Stimulated activated naive B cell treated with anti-CD40 and anti-IgM and Interleukin-4, amounts not matched to agents 10 μg/mL and 1 μg/mL and 100 μg/mL, for 72 hours (primary cell): ENCODE data around the gene CFAP210.
A peak's percentile ranks its signal among the peaks of the same experiment; 100 is the strongest.

Experiments used
- ATAC-seq, 2 donors: fragments of 150-1000 bp; cut with Tn5 transposase; replicated peaks; 2 replicates each; pipeline ENCODE4 v1.10.0; 2021; ENCODE audit warnings: moderate library complexity in 1 of 2
- DNase-seq: peaks from one replicate; pipeline ENCODE4 v3.0.0; 2021
- H3K27ac Mint-ChIP-seq: one replicate; pipeline ENCODE4 v1.8.0; 2022; ENCODE audit warnings: mild to moderate bottlenecking, mixed read lengths
- H3K27me3 Mint-ChIP-seq, 2 donors: one replicate each; pipeline ENCODE4 v1.8.0; 2022; ENCODE audit warnings: mixed read lengths in 2 of 2
- H3K36me3 Mint-ChIP-seq, 2 donors: one replicate each; pipeline ENCODE4 v1.8.0; 2022; ENCODE audit warnings: mixed read lengths in 2 of 2, mild to moderate bottlenecking in 1 of 2
- H3K4me1 Mint-ChIP-seq, 2 donors: one replicate each; pipeline ENCODE4 v1.8.0; 2022; ENCODE audit warnings: mixed read lengths in 2 of 2, mild to moderate bottlenecking in 1 of 2
- H3K4me3 Mint-ChIP-seq, 2 donors: one replicate each; pipeline ENCODE4 v1.8.0; 2022; ENCODE audit warnings: mild to moderate bottlenecking in 2 of 2, mixed read lengths in 2 of 2, moderate library complexity in 1 of 2
- H3K9me3 Mint-ChIP-seq, 2 donors: one replicate each; pipeline ENCODE4 v1.8.0; 2022; ENCODE audit warnings: mixed read lengths in 2 of 2, mild to moderate bottlenecking in 1 of 2

The CFAP210 gene

DNA sequence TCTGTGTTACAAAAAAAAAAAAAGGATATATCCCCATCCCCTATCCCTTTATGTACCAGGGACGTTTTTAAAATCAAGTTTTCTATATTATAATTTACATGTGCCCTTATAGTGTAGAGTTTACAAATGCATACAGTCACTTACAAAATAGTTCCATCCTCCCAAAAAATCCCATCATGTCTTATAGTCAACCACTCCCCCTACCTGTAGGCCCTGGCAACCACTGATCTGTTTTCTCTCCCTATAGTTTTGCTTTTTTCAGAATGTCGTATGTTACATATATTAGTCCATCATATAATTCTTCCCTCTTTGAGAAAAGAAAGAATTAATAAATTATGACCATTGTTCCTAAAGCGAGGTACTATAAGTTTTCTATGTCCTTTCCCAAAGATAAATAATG, 17.8 kb downstream of the CFAP210 start:
- H3K9me3 Mint-ChIP-seq: peaks cover 0 to 2% of the 10 kb centered on the region in 2 donors
- DNase-seq (no peak), ATAC-seq (no peak)
- peaks cover 6 to 14% of the 10 kb centered on the region in 2 donors for H3K27me3 Mint-ChIP-seq
- H3K27ac Mint-ChIP-seq: no peak overlapping the region
- no peaks in the 10 kb centered on the region for H3K36me3 Mint-ChIP-seq
- H3K4me1 Mint-ChIP-seq: no peaks in the 10 kb centered on the region
- no peak overlapping the region for H3K4me3 Mint-ChIP-seq

DNA sequence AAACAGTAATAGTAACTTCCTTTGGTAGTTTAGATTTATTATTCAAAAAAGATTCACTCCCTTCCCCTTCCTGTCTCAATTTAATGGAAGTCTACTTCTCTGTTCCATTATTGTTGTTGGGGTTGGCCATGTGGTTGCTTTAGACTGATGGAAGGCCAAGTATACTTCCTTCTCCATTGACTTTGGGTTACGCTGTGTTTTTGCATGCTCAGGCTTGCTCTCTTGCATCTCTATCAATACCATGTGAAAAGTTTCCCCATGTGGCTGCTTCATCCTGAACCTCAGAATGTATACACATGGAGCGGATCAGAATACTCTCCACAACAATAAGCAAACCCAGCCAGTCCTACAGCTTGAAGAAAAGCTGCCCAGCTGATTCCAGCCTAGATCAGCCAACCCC, 20.3 kb downstream of the CFAP210 start:
- Mint-ChIP-seq H3K4me3 (no peak overlapping the region), H3K36me3 (no peaks in the 10 kb centered on the region), H3K4me1 (no peaks in the 10 kb centered on the region), H3K9me3 (no peaks in the 10 kb centered on the region), H3K27me3 (peaks cover 0 to 18% of the 10 kb centered on the region in 2 donors), H3K27ac (no peak overlapping the region)
- ATAC-seq (no peak), DNase-seq (no peak)

DNA sequence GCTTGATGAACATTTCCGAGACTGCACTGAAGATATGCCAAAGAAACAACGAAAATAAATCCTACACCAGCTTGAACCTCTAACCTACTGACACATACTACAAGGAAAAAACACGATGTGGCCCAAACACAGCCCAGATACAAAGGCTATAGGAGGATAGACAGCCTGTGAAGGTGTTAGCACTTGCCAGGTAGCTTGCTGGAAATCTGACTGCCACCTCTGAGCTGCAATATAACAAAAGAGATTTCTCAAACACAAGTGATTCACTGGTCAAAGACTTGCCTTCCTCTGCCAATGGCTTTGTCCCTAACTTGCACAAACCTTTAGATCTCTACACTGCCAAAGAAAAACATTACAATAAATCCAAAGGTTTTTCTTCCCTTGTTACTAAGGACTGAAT, 21.1 kb downstream of the CFAP210 start:
- H3K36me3 Mint-ChIP-seq: no peaks in the 10 kb centered on the region
- no peak overlapping the region for H3K4me3 Mint-ChIP-seq
- DNase-seq: no peak
- peaks cover 0 to 18% of the 10 kb centered on the region in 2 donors for H3K27me3 Mint-ChIP-seq
- H3K9me3 Mint-ChIP-seq: no peaks in the 10 kb centered on the region
- no peaks in the 10 kb centered on the region for H3K4me1 Mint-ChIP-seq
- no peak for ATAC-seq
- no peak overlapping the region for H3K27ac Mint-ChIP-seq

DNA sequence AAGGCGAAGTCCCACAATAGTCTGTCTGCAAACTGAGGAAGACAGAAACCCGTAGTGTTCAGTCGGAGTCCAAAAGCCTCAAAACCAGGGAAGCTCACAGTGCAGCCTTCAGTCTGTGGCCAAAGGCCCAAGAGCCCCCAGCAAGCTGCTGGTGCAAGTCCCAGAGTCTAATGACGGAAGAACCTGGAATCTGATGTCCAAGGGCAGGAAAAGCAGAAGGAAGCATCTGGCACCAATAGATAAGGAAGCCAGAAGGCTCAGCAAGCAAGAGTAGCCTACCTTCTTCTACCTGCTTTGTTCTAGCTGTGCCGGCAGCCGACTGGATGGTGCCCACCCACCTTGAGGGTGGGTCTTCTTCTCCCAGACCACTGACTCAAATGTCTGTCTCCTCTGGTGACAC, 21.8 kb downstream of the CFAP210 start:
- DNase-seq (no peak), ATAC-seq (no peak)
- Mint-ChIP-seq H3K36me3 (no peaks in the 10 kb centered on the region), H3K9me3 (no peaks in the 10 kb centered on the region), H3K27me3 (peaks cover 0 to 18% of the 10 kb centered on the region in 2 donors), H3K4me3 (no peak overlapping the region), H3K4me1 (no peaks in the 10 kb centered on the region), H3K27ac (no peak overlapping the region)

DNA sequence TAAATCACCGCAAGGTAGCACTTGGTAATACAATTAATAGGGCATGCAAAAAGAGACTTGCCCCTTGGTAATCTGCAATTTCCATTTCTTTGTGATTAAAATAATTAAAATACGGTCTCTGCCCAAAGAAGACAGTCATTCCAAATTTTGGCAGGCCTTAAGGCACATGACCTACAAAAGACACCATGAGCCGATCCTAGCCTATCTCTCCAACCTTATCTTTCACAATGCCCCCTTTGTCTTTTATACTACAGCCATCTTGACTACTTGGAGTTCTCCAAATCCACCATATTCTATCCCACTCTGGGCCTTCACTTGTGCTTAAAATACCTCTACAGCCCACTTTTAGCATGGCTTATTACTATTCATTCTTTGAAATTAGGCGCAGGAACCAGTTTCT, 23.3 kb downstream of the CFAP210 start:
- DNase-seq (no peak), ATAC-seq (no peak)
- H3K36me3 Mint-ChIP-seq: no peaks in the 10 kb centered on the region
- H3K4me1 Mint-ChIP-seq: no peaks in the 10 kb centered on the region
- H3K27ac Mint-ChIP-seq: no peak overlapping the region
- no peak overlapping the region for H3K4me3 Mint-ChIP-seq
- peaks cover 0 to 18% of the 10 kb centered on the region in 2 donors for H3K27me3 Mint-ChIP-seq
- no peaks in the 10 kb centered on the region for H3K9me3 Mint-ChIP-seq

DNA sequence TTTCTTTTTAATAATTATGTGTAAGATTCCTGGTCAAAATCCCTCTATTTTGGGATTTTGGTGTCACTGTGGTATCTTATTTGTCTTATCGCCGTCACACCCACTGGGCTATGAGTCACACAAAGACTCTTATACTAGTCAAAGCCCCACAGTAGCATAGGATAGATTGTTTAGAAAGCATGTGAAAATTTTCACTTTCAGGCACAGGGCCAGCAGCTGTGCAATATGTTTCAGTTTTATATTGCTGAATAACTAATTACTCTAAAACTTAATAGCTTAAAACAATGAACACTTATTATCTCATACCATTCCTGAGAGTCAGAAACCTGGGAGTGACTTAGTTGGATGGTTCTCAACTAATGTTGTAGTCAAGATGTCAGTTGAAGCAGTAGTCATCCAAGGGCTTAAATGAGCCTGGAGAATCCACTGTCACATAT, 24.0 kb downstream of the CFAP210 start:
- Mint-ChIP-seq H3K36me3 (no peaks in the 10 kb centered on the region), H3K4me1 (no peaks in the 10 kb centered on the region), H3K4me3 (no peak overlapping the region), H3K27me3 (peaks cover 0 to 18% of the 10 kb centered on the region in 2 donors), H3K27ac (no peak overlapping the region), H3K9me3 (no peaks in the 10 kb centered on the region)
- no peak for ATAC-seq
- DNase-seq: no peak

DNA sequence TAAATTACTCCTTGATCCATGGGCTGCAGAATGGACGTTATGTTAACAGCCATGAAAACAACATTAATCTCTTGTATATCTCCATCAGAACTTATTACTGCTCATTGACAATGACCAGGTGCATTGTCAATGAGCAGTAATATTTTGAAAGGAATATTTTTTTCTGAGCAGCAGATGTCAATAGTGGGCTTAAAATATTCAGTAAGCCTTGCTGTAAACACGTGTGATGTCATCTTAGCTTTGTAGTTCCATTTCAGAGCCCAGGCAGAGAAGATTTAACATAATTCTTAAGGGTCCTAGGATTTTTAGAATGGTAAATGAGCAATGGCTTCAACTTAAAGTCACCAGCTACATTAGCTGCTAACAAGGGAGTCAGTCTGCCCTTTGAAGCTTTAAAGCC, 26.6 kb downstream of the CFAP210 start:
- H3K4me1 Mint-ChIP-seq: no peaks in the 10 kb centered on the region
- H3K9me3 Mint-ChIP-seq: no peaks in the 10 kb centered on the region
- ATAC-seq: no peak
- H3K36me3 Mint-ChIP-seq: no peaks in the 10 kb centered on the region
- peaks cover 0 to 8% of the 10 kb centered on the region in 2 donors for H3K27me3 Mint-ChIP-seq
- DNase-seq: no peak
- no peak overlapping the region for H3K4me3 Mint-ChIP-seq
- H3K27ac Mint-ChIP-seq: no peak overlapping the region

DNA sequence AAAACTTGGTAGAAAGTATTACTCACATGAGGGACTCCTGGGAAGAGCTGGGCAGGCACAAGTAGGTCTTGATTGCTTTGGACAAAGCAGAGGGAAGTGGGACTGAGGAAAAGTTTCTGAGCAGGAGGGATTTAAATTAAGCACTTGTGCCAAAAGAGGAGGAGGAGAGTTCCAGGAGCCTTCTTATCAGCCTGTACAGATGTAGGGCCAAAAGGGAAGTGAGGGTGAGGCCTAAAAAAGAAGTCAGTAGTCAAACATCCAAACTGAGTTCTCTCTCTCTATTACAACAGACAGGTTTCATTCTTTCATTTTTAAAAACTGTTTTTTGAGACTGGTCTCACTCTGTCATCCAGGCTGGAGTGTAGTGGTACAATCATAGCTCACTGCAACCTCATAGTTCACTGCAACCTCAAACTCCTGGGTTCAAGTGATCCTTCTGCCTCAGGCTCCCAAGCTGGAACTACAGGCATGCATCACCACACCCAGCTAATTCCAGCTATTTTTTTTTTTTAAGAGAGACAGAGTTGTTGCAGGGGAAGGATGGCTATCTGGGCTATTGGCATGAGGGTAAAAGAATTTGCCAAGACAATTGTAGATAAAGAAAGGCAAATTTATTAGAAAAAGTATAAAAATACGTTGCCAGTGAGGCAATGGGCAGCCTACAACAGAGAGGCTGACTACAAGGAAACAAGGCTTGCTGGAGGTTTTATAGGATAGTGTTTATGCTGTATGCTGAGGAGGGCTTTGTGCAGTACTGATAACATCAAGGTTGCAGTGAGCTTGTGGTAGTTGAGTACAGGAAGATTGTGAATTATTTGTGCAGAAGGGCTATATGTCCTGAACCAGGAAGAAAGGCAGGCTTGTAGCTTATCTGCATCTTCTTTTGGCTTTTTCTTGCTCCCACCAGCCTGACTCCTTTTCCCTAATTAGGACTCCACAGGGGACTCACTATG, 29.0 kb downstream of the CFAP210 start:
- no peak overlapping the region for H3K27ac Mint-ChIP-seq
- ATAC-seq: no peak
- H3K9me3 Mint-ChIP-seq: no peaks in the 10 kb centered on the region
- peaks cover 0 to 4% of the 10 kb centered on the region in 2 donors for H3K27me3 Mint-ChIP-seq
- no peaks in the 10 kb centered on the region for H3K36me3 Mint-ChIP-seq
- DNase-seq: no peak
- H3K4me1 Mint-ChIP-seq: peaks cover 4 to 9% of the 10 kb centered on the region in 2 donors
- H3K4me3 Mint-ChIP-seq: no peak overlapping the region

DNA sequence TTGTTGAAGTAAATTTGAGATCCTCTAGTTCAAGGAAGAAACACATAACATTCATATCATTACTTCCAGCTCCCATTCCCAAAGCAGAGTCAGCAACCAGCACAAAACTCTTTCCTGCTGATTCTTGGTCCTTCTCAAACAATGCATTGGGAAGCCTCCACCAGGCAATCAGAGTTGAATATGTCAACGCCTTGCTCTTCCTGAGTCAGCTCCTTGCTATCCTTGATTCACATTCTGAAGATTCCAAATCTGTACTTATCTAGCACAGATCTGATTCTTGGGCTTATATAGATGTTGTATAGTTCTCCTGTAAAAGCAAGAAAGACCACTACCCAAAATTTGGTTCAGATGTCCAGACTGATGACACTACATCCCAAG, 29.6 kb downstream of the CFAP210 start:
- Mint-ChIP-seq H3K27me3 (peaks cover 0 to 4% of the 10 kb centered on the region in 2 donors), H3K4me3 (no peak overlapping the region), H3K4me1 (peaks cover 6 to 15% of the 10 kb centered on the region in 2 donors), H3K9me3 (no peaks in the 10 kb centered on the region), H3K27ac (no peak overlapping the region), H3K36me3 (no peaks in the 10 kb centered on the region)
- no peak for ATAC-seq
- no peak for DNase-seq

DNA sequence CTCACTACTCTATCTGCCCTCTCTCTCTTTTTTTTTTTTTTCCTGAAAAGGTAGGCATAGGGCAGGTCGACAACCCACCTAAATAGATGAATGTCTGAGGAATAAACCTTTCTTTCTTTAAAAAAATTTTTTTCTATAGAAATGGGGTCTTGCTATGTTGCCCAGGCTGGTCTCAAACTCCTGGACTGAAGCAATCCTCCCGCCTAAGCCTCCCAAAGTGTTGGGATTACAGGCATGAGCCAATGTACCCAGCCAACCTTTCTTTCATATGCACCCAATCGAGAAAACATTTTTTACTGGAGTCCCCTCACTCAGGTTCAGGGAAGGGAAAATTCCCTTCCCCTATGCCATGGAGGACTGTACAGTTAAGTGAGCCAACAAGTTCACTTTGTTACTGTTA, 31.0 kb downstream of the CFAP210 start:
- Mint-ChIP-seq H3K36me3 (no peaks in the 10 kb centered on the region), H3K4me1 (peaks cover 11 to 27% of the 10 kb centered on the region in 2 donors), H3K27ac (no peak overlapping the region), H3K4me3 (no peak overlapping the region), H3K27me3 (no peaks in the 10 kb centered on the region), H3K9me3 (peaks cover 0 to 2% of the 10 kb centered on the region in 2 donors)
- DNase-seq (no peak), ATAC-seq (no peak)

DNA sequence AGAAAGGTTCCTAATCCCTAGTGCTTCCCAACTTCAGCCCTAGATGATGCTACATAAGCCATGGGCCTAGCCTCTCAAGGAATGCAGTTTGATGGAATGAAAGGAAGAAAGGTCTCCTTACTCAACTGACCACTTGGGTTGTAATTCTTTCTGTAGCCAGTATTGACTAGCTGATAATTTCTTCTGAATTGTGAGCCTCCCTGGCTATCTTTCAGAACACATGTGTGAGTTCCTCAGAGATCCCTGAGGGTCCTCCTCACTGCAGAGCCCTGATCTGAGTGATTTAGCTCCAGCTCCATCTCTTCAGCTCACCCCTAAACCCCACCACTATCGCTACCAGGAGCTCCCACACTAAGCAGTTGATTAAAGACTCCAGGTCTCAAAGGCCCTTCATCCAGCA, 31.5 kb downstream of the CFAP210 start:
- no peaks in the 10 kb centered on the region for H3K27me3 Mint-ChIP-seq
- ATAC-seq (no peak), DNase-seq (no peak)
- H3K9me3 Mint-ChIP-seq: peaks cover 0 to 2% of the 10 kb centered on the region in 2 donors
- peaks cover 11 to 27% of the 10 kb centered on the region in 2 donors for H3K4me1 Mint-ChIP-seq
- no peak overlapping the region for H3K27ac Mint-ChIP-seq
- no peaks in the 10 kb centered on the region for H3K36me3 Mint-ChIP-seq
- no peak overlapping the region for H3K4me3 Mint-ChIP-seq

DNA sequence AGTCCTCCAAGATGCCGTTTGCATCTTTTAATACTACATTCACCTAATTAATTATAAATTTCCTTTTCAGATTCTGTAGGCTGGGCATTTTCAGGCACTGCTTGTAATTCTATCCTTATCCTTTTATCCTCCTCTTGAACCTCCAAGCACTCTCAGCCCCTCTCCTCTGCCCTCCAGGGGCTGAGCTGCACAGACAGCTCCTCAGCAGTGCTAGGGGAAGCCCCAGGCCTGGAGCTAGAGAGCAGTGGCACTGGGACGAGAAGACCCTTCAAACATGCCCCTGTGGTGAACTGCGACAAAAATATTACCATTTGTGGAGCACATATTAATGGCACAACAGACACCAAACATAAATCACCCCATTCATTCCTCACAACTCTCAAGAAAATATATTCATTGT, 32.9 kb downstream of the CFAP210 start:
- ATAC-seq: no peak
- H3K4me3 Mint-ChIP-seq: no peak overlapping the region
- no peak overlapping the region for H3K27ac Mint-ChIP-seq
- H3K27me3 Mint-ChIP-seq: peaks cover 0 to under 1% of the 10 kb centered on the region in 2 donors
- no peak for DNase-seq
- H3K4me1 Mint-ChIP-seq: peaks cover 11 to 27% of the 10 kb centered on the region in 2 donors
- H3K36me3 Mint-ChIP-seq: no peaks in the 10 kb centered on the region
- peaks cover 0 to 2% of the 10 kb centered on the region in 2 donors for H3K9me3 Mint-ChIP-seq

DNA sequence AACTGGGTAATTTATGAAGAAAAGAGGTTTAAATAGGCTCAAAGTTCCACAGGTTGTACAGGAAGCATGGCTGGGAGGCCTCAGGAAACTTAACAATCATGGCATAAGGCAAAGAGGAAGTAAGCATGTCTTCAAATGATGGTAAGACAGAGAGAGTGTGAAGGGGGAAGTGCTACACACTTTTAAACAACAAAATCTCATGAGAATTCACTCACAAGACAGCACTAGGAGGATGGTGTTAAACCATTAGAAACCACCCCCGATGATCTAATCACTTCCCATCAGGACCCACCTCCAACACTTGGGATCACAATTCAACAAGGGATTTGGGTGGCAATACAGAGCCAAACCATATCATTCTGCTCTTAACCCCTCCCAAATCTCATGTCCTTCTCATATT, 34.9 kb downstream of the CFAP210 start:
- Mint-ChIP-seq H3K9me3 (peaks cover 0 to 2% of the 10 kb centered on the region in 2 donors), H3K4me1 (peaks cover 11 to 27% of the 10 kb centered on the region in 2 donors), H3K27ac (peak overlapping the region; percentile 7), H3K36me3 (no peaks in the 10 kb centered on the region), H3K4me3 (no peak overlapping the region), H3K27me3 (peaks cover 0 to 4% of the 10 kb centered on the region in 2 donors)
- ATAC-seq (peak; percentile 78 to 83), DNase-seq (no peak)

DNA sequence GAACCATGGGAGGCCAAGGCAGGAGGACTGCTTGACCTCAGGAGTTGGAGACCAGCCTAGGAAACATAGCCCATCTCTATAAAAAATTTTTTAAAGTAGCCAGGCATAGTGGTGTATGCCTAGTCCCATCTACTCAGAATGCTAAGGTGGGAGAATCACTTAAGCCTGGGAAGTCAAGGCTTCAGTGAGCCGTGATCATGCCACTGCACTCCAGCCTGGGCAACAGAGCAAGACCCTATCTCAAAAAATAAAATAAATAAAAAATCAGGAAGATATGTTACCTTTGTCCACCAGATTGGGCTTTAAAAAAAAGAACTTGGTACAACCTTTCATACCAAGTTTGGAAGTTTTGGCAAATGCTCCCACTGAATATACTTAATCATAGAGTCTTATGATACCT, 35.3 kb downstream of the CFAP210 start:
- Mint-ChIP-seq H3K4me3 (no peak overlapping the region), H3K27ac (no peak overlapping the region)

DNA sequence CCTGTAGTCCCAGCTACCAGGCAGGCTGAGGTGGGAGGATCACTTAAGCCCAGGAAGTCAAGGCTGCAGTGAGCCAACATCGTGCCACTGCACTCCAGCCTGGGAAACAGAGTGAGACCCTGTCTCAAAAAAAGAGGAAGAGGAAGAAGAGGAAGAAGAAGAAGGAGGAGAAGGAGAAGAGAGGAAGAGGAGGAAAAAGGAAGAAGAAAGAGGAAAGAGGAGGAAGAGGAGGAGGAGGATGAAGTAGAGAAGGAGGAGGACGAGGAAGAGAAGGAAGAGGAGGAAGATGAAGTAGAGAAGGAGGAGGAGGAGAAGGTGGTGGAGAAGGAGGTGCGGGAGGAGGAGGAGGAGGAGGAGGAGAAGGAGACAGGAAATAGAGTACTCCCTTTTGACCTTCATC, 38.0 kb downstream of the CFAP210 start:
- DNase-seq (no peak), ATAC-seq (no peak)
- Mint-ChIP-seq H3K27me3 (peaks cover 8 to 9% of the 10 kb centered on the region in 2 donors), H3K27ac (no peak overlapping the region), H3K36me3 (no peaks in the 10 kb centered on the region), H3K4me3 (no peak overlapping the region), H3K9me3 (peaks cover 0 to 2% of the 10 kb centered on the region in 2 donors), H3K4me1 (peaks cover 10 to 22% of the 10 kb centered on the region in 2 donors)

More for the DNA sequence above, 35.3 kb downstream of the CFAP210 start:
- H3K9me3 Mint-ChIP-seq: peaks cover 0 to 2% of the 10 kb centered on the region in 2 donors
- H3K36me3 Mint-ChIP-seq: no peaks in the 10 kb centered on the region
- no peak for ATAC-seq
- H3K4me1 Mint-ChIP-seq: peaks cover 11 to 27% of the 10 kb centered on the region in 2 donors
- no peak for DNase-seq
- H3K27me3 Mint-ChIP-seq: peaks cover 0 to 4% of the 10 kb centered on the region in 2 donors
